ENCODE measurements around the gene ROCK2. TPM values are rescaled to one million over a fixed set of nuclear protein-coding genes. Genes with fewer than 3 reads are reported as not detected.

ROCK2 gene
- total and polyA plus RNA-seq, 2 of the 13 experiments (the other 11 are each of a cell fraction or from before 2014, with no cell fraction given) = 38.1 to 119 TPM

- TF ChIP-seq MYC (CRISPR knock-in tag; IDR thresholded peaks at IDR 0.05; ENCODE audit: borderline replicate concordance) = no peak; the same call in 1 of the 2 replicates
- no peak for TF ChIP-seq PRDM4 (CRISPR knock-in tag; IDR thresholded peaks at IDR 0.05; ENCODE audit: borderline replicate concordance)
- no peak for TF ChIP-seq RFX3 (CRISPR knock-in tag; IDR thresholded peaks at IDR 0.05)
- no peak for TF ChIP-seq HNF1A (IDR thresholded peaks at IDR 0.05; ENCODE audit: low read depth)
- no peak for TF ChIP-seq HNF1A (CRISPR knock-in tag; IDR thresholded peaks at IDR 0.05; ENCODE audit: borderline replicate concordance)
- no peak for TF ChIP-seq FOSL2 (CRISPR knock-in tag; IDR thresholded peaks at IDR 0.05)
- TF ChIP-seq ZNF577 (CRISPR knock-in tag; IDR thresholded peaks at IDR 0.05; ENCODE audit: borderline replicate concordance, low read depth) = no peak
- TF ChIP-seq MXD4 (CRISPR knock-in tag; IDR thresholded peaks at IDR 0.05) = no peak
- TF ChIP-seq ARNT (IDR thresholded peaks at IDR 0.05) = no peak
- no peak for TF ChIP-seq ZNF274 (CRISPR knock-in tag; IDR thresholded peaks at IDR 0.05)
- no peak for TF ChIP-seq BCL6 (CRISPR knock-in tag; IDR thresholded peaks at IDR 0.05)
- TF ChIP-seq ZNF296 (CRISPR knock-in tag; conservative IDR thresholded peaks at IDR 0.05) = peak; percentile 17; the same call in 1 of the 2 replicates
- no peak for TF ChIP-seq HIC2 (CRISPR knock-in tag; IDR thresholded peaks at IDR 0.05; ENCODE audit: low read depth)
- 0 out of 2 replicates have a peak, but pooled peaks have one; percentile 64 for TF ChIP-seq PAX8 (CRISPR knock-in tag; IDR thresholded peaks at IDR 0.05; ENCODE audit: borderline replicate concordance)
- no peak for TF ChIP-seq FOXK1 (CRISPR knock-in tag; IDR thresholded peaks at IDR 0.05; ENCODE audit: borderline replicate concordance, low read depth)
- TF ChIP-seq CTCF (CRISPR knock-in tag; IDR thresholded peaks at IDR 0.05) = no peak
- TF ChIP-seq GATA4 (IDR thresholded peaks at IDR 0.05; ENCODE audit: borderline replicate concordance, low read depth) = no peak
- no peak for TF ChIP-seq TIGD3 (CRISPR knock-in tag; IDR thresholded peaks at IDR 0.05; ENCODE audit: borderline replicate concordance)
Observed at GRCh38 chr2:11133238-11133935, 211.0 kb downstream of the ROCK2 start (continued).

All from HepG2 (cell line).